22Rv1 (cell line): ENCODE data around the gene SH3RF1.

Experiments
- H3K27ac ChIP-seq: fragments of 450-650 bp; 2 replicates; pipeline ENCODE4 v1.5.1; 2017
- ZFX ChIP-seq: fragments of 450-650 bp; IDR thresholded peaks from 2 replicates; pipeline ENCODE4 v1.6.1; 2017; ENCODE audit warnings: antibody characterized with exemption, borderline replicate concordance
- TF ChIP-seq, protein P1 (sequence below): fragments of 450-650 bp; IDR thresholded peaks from 2 replicates; pipeline ENCODE4 v1.5.1; 2017; ENCODE audit warnings: mild to moderate bottlenecking

SH3RF1 gene

GRCh38 chr4:169234137-169234855 is 36.5 kb downstream of the SH3RF1 start:
- no peak for TF ChIP-seq ZFX
- TF ChIP-seq, protein P1, sequence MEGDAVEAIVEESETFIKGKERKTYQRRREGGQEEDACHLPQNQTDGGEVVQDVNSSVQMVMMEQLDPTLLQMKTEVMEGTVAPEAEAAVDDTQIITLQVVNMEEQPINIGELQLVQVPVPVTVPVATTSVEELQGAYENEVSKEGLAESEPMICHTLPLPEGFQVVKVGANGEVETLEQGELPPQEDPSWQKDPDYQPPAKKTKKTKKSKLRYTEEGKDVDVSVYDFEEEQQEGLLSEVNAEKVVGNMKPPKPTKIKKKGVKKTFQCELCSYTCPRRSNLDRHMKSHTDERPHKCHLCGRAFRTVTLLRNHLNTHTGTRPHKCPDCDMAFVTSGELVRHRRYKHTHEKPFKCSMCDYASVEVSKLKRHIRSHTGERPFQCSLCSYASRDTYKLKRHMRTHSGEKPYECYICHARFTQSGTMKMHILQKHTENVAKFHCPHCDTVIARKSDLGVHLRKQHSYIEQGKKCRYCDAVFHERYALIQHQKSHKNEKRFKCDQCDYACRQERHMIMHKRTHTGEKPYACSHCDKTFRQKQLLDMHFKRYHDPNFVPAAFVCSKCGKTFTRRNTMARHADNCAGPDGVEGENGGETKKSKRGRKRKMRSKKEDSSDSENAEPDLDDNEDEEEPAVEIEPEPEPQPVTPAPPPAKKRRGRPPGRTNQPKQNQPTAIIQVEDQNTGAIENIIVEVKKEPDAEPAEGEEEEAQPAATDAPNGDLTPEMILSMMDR = no peak
- no peak overlapping the region for H3K27ac ChIP-seq

- TF ChIP-seq, protein P1 = no peak
- no peak for TF ChIP-seq ZFX
- no peak overlapping the region for H3K27ac ChIP-seq
Measured at GRCh38 chr4:169233691-169234090, 37.1 kb downstream of the SH3RF1 start.

- TF ChIP-seq, protein P1 = no peak
- TF ChIP-seq ZFX = no peak
- H3K27ac ChIP-seq = no peak overlapping the region
Measured at GRCh38 chr4:169231647-169232262, 39.0 kb downstream of the SH3RF1 start.

DNA sequence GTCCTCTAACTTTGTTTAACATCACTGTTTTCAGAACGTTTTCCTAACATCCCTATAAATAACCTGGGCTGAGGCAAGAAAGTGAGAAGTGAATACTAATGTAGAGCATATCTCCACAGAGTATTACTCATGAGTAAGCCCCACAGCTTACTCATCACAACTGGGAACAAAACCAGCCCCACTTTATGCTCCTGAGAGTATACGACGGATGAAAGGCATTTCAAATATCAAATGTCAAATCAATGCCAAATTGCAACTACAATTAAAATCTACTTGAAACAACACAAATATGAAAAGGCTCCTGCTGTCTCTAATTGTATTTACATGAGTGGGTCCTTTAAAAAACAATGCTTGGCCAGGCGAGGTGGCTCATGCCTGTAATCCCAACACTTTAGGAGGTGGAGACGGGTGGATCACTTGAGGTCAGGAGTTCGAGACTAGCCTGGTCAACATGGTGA is 41.2 kb downstream of the SH3RF1 start:
- no peak for TF ChIP-seq ZFX
- TF ChIP-seq, protein P1 = no peak
- no peak overlapping the region for H3K27ac ChIP-seq

DNA sequence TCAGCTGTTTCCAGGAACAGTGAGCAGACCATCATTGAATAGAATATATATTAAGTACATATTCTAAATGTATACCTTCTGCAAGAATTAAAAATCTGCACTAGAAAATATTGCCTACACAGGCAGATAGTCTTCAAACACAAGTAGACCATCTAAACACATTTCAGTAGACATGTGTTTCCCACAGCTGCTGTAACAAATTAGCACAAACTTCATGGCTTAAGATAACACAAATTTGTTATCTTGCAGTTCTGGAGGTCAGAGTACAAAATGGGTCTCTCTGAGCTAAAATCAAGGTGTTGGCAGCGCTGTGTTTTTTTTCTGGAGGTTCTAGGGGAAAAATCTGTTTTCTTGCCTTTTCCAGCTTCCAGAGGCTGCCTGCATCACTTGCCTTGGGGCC is 42.7 kb downstream of the SH3RF1 start:
- TF ChIP-seq, protein P1 = no peak
- TF ChIP-seq ZFX = no peak
- no peak overlapping the region for H3K27ac ChIP-seq

GRCh38 chr4:169226565-169226964 is 44.2 kb downstream of the SH3RF1 start:
- TF ChIP-seq ZFX = no peak
- no peak overlapping the region for H3K27ac ChIP-seq

DNA sequence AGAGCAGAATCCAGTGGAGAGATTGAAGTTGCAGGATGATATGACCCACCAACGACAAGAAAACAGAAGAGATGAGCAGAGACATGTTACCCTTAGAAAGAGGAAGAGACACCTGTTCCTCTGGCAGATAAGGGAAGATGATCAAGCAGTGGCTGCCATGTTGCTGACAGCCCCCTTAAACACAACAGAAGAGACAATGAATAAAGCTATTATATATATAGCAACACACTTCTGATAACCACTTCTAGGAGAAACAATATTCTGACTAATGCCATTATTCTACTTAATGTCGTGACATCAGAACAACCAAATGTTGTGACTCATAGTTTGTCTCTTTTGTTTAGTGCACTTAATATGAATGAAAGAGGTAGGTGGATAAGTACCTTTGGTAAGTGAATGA is 44.9 kb downstream of the SH3RF1 start:
- no peak overlapping the region for H3K27ac ChIP-seq
- TF ChIP-seq, protein P1 = no peak
- no peak for TF ChIP-seq ZFX
